Stomach (tissue), 4 donors: ENCODE measurements around the gene PRR23B.

Experiments
- POLR2A ChIP-seq, 4 donors: fragments of 450-650 bp; IDR thresholded peaks; one replicate each; pipeline ENCODE4 v1.6.1; 2016; ENCODE audit warnings: antibody characterized with exemption in 4 of 4, control low read depth in 2 of 4, mild to moderate bottlenecking in 1 of 4, moderate library complexity in 1 of 4
- POLR2AphosphoS5 ChIP-seq, 3 donors: sonication (generic); formaldehyde crosslinking; IDR thresholded peaks; one replicate each; pipeline ENCODE4 v1.6.1; 2016; ENCODE audit warnings: antibody characterized with exemption in 3 of 3
- TF ChIP-seq, protein P1 (sequence below), 7 experiments: fragments of 450-650 bp in 4 of 7; fragments of 200-600 bp in 3 of 7; sonication (generic) in 3 of 7; IDR thresholded peaks; one replicate each; pipeline ENCODE4 v1.5.1; 2016 to 2019; ENCODE audit warnings: antibody characterized with exemption in 7 of 7, control low read depth in 2 of 7, mild to moderate bottlenecking in 1 of 7

DNA sequence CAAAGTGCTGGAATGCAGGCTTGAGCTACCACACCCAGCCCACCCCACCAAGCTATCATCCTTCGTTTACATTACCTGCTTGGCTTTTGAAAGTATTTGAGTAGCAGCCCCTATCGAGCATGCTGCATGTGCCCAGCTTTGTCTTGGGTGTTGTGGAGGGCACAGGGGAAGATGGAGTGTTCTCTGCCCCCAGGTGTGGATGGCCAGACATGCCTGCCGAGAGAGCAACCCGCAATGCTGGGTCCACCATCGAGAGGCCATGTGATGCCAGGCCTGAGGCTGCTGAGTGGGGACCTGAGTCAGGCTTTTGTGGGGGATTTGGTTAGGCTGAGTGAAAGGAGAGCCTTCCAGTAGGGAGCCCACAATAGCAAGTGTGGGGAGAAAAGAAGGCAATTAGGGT is 47.8 kb downstream of the PRR23B start:
- TF ChIP-seq, protein P1, sequence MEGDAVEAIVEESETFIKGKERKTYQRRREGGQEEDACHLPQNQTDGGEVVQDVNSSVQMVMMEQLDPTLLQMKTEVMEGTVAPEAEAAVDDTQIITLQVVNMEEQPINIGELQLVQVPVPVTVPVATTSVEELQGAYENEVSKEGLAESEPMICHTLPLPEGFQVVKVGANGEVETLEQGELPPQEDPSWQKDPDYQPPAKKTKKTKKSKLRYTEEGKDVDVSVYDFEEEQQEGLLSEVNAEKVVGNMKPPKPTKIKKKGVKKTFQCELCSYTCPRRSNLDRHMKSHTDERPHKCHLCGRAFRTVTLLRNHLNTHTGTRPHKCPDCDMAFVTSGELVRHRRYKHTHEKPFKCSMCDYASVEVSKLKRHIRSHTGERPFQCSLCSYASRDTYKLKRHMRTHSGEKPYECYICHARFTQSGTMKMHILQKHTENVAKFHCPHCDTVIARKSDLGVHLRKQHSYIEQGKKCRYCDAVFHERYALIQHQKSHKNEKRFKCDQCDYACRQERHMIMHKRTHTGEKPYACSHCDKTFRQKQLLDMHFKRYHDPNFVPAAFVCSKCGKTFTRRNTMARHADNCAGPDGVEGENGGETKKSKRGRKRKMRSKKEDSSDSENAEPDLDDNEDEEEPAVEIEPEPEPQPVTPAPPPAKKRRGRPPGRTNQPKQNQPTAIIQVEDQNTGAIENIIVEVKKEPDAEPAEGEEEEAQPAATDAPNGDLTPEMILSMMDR (IDR thresholded peaks at IDR 0.05) = no peak
- TF ChIP-seq POLR2A (IDR thresholded peaks at IDR 0.05) (no peak), POLR2AphosphoS5 (IDR thresholded peaks at IDR 0.05) (no peak)
